GM23248 (cell line): ENCODE results near the gene CISD2. TPM values are rescaled to one million over a fixed set of nuclear protein-coding genes. Genes with fewer than 3 reads are reported as not detected.
"Not testable (repeated sequence)": the region's sequence is repeated elsewhere in the genome, so short reads cannot be mapped to it uniquely, and the experiment has no call there.

Experiments used
- DNase-seq: peaks from one replicate; pipeline ENCODE4 v3.0.0-alpha.2; 2015
- H2AFZ ChIP-seq: fragments of 200-600 bp; sonication (generic); 2 replicates; pipeline ENCODE4 v1.6.1; 2016; ENCODE audit warnings: antibody characterized with exemption
- H3F3A ChIP-seq: fragments of 200-600 bp; sonication (generic); 2 replicates; pipeline ENCODE4 v1.6.1; 2016; ENCODE audit warnings: mild to moderate bottlenecking, antibody characterized with exemption, mixed run types; ENCODE audit not compliant: insufficient read depth
- H3K27ac ChIP-seq: fragments of 200-600 bp; sonication (generic); 2 replicates; pipeline ENCODE4 v1.5.1; 2016; ENCODE audit warnings: mild to moderate bottlenecking
- H3K27me3 ChIP-seq: fragments of 200-600 bp; sonication (generic); replicated peaks from 2 replicates; pipeline ENCODE4 v1.6.1; 2016; ENCODE audit warnings: mild to moderate bottlenecking; ENCODE audit not compliant: insufficient read depth
- H3K36me3 ChIP-seq: fragments of 200-600 bp; sonication (generic); 2 replicates; pipeline ENCODE4 v1.6.1; 2016; ENCODE audit warnings: low read depth, mild to moderate bottlenecking
- H3K4me1 ChIP-seq: fragments of 200-600 bp; sonication (generic); 2 replicates; pipeline ENCODE4 v1.6.1; 2016; ENCODE audit warnings: mild to moderate bottlenecking; ENCODE audit not compliant: insufficient read depth
- H3K4me2 ChIP-seq: fragments of 200-600 bp; sonication (generic); one replicate; pipeline ENCODE4 v1.6.1; 2016; ENCODE audit warnings: mild to moderate bottlenecking; ENCODE audit not compliant: unreplicated experiment
- H3K4me3 ChIP-seq: fragments of 200-600 bp; sonication (generic); 2 replicates; pipeline ENCODE4 v1.5.1; 2016; ENCODE audit warnings: mild to moderate bottlenecking
- H3K79me2 ChIP-seq: fragments of 200-600 bp; sonication (generic); 2 replicates; pipeline ENCODE4 v1.6.1; 2016; ENCODE audit warnings: mild to moderate bottlenecking; ENCODE audit not compliant: insufficient read depth
- H3K9ac ChIP-seq: fragments of 200-600 bp; sonication (generic); 2 replicates; pipeline ENCODE4 v1.6.1; 2016; ENCODE audit warnings: mild to moderate bottlenecking
- H3K9me2 ChIP-seq: fragments of 200-600 bp; sonication (generic); 2 replicates; pipeline ENCODE4 v1.6.1; 2016; ENCODE audit warnings: mixed run types, mild to moderate bottlenecking, moderate library complexity; ENCODE audit not compliant: insufficient read depth
- H3K9me3 ChIP-seq: fragments of 200-600 bp; sonication (generic); one replicate; pipeline ENCODE4 v1.6.1; 2017; ENCODE audit warnings: low read depth
- H4K20me1 ChIP-seq: fragments of 200-600 bp; sonication (generic); 2 replicates; pipeline ENCODE4 v1.6.0; 2016; ENCODE audit not compliant: insufficient read depth
- EZH2 ChIP-seq: fragments of 200-600 bp; sonication (generic); IDR thresholded peaks from 2 replicates; pipeline ENCODE4 v1.6.1; 2018; ENCODE audit warnings: antibody characterized with exemption, mild to moderate bottlenecking; ENCODE audit not compliant: insufficient read depth, poor library complexity, severe bottlenecking
- EZH2phosphoT487 ChIP-seq: fragments of 200-600 bp; sonication (generic); IDR thresholded peaks from 2 replicates; pipeline ENCODE4 v1.6.1; 2018; ENCODE audit warnings: antibody characterized with exemption, moderate library complexity, mild to moderate bottlenecking, low read depth; ENCODE audit not compliant: insufficient read depth
- WGBS, 2 experiments: methylation state at CpG; one replicate each; pipeline ENCODE4 v1.1.6; 2015 to 2017; ENCODE audit warnings: low lambda C conversion rate in 2 of 2, low coverage in 1 of 2; ENCODE audit errors: missing lambda C conversion rate in 2 of 2; 5-methylcytosine and 5-hydroxymethylcytosine counted together
- in situ Hi-C: fragments of 300-500 bp; cut with MboI; formaldehyde crosslinking; loops from 2 replicates; pipeline ENCODE4 v1.15.0; 2020
- polyA plus RNA-seq: library from polyadenylated mRNA; unstranded; fragments of >200 nt; fragmentation: Nextera tagmentation; extraction: Ambion mirVana; gene quantifications from 2 replicates; pipeline ENCODE4 v1.2.1, GENCODE V29; 2016
- total RNA-seq: library from RNA; depleted of rRNA; stranded (reverse); fragments of >200 nt; shearing (Covaris generic); gene quantifications from 2 replicates; pipeline ENCODE4 v1.2.3, GENCODE V29; 2014

CISD2 gene
- total and polyA plus RNA-seq, 2 experiments from 2014 or later: 40.3 to 69.7 TPM

GRCh38 chr4:102860611-102861324 lies 8.0 kb upstream of the CISD2 start:
- TF ChIP-seq EZH2phosphoT487 (no peak), EZH2 (no peak)
- H3K27ac ChIP-seq: no peak overlapping the region
- no peak overlapping the region for H3K4me2 ChIP-seq
- no peaks in the 10 kb centered on the region for H3F3A ChIP-seq
- H2AFZ ChIP-seq: no peak overlapping the region
- H3K79me2 ChIP-seq: peaks cover 27% of the 10 kb centered on the region
- H3K4me3 ChIP-seq: no peak overlapping the region
- H3K36me3 ChIP-seq: 0 out of 2 replicates have a peak, but pooled peaks cover 5% of the 10 kb centered on the region
- H3K9me2 ChIP-seq: no peaks in the 10 kb centered on the region
- in situ Hi-C loops: no loop called here
- H3K9ac ChIP-seq: no peak overlapping the region
- H4K20me1 ChIP-seq: no peaks in the 10 kb centered on the region
- H3K9me3 ChIP-seq: no peaks in the 10 kb centered on the region
- no peak for DNase-seq
- WGBS, 2 experiments: 98 to 100% methylated on average over 2 of the region's 2 CpGs
- H3K4me1 ChIP-seq: no peaks in the 10 kb centered on the region
- no peaks in the 10 kb centered on the region for H3K27me3 ChIP-seq

GRCh38 chr4:102862016-102862415 lies 6.8 kb upstream of the CISD2 start:
- H3K4me3 ChIP-seq: no peak overlapping the region
- H3K79me2 ChIP-seq: peaks cover 40% of the 10 kb centered on the region
- H2AFZ ChIP-seq: no peak overlapping the region
- H3K27me3 ChIP-seq: no peaks in the 10 kb centered on the region
- H3K4me1 ChIP-seq: no peaks in the 10 kb centered on the region
- in situ Hi-C loops: no loop called here
- 98 to 100% methylated on average over 1 of the region's 1 CpG for WGBS, 2 experiments
- no peaks in the 10 kb centered on the region for H3K9me2 ChIP-seq
- H4K20me1 ChIP-seq: no peaks in the 10 kb centered on the region
- H3F3A ChIP-seq: no peaks in the 10 kb centered on the region
- 0 out of 2 replicates have a peak, but pooled peaks cover 5% of the 10 kb centered on the region for H3K36me3 ChIP-seq
- no peak overlapping the region for H3K27ac ChIP-seq
- no peak overlapping the region for H3K4me2 ChIP-seq
- no peak overlapping the region for H3K9ac ChIP-seq
- TF ChIP-seq EZH2 (no peak), EZH2phosphoT487 (no peak)
- no peaks in the 10 kb centered on the region for H3K9me3 ChIP-seq
- no peak for DNase-seq

GRCh38 chr4:102862747-102863146 lies 6.0 kb upstream of the CISD2 start:
- 90 to 100% methylated on average over 1 of the region's 1 CpG for WGBS, 2 experiments
- H3K9me2 ChIP-seq: no peaks in the 10 kb centered on the region
- H3K9ac ChIP-seq: no peak overlapping the region
- H3K36me3 ChIP-seq: 0 out of 2 replicates have a peak, but pooled peaks cover 5% of the 10 kb centered on the region
- no peaks in the 10 kb centered on the region for H3K9me3 ChIP-seq
- TF ChIP-seq EZH2phosphoT487 (no peak), EZH2 (no peak)
- no peak overlapping the region for H3K4me2 ChIP-seq
- in situ Hi-C loops: no loop called here
- no peak overlapping the region for H3K27ac ChIP-seq
- no peak overlapping the region for H3K4me3 ChIP-seq
- DNase-seq: no peak
- H3K27me3 ChIP-seq: no peaks in the 10 kb centered on the region
- H2AFZ ChIP-seq: no peak overlapping the region
- H3K4me1 ChIP-seq: no peaks in the 10 kb centered on the region
- H3K79me2 ChIP-seq: peaks cover 47% of the 10 kb centered on the region
- H4K20me1 ChIP-seq: no peaks in the 10 kb centered on the region
- H3F3A ChIP-seq: 0 out of 2 replicates have a peak, but pooled peaks cover 7% of the 10 kb centered on the region

GRCh38 chr4:102865327-102865726 lies 3.5 kb upstream of the CISD2 start:
- H3K27me3 ChIP-seq, H2AFZ ChIP-seq, H4K20me1 ChIP-seq, H3K36me3 ChIP-seq, H3K4me1 ChIP-seq, DNase-seq, in situ Hi-C loops, H3K4me3 ChIP-seq, H3K9me2 ChIP-seq, H3K9ac ChIP-seq, H3K9me3 ChIP-seq, H3K27ac ChIP-seq, H3K4me2 ChIP-seq: not testable (repeated sequence)
- peaks cover 60% of the 10 kb centered on the region for H3K79me2 ChIP-seq
- H3F3A ChIP-seq: 0 out of 2 replicates have a peak, but pooled peaks cover 13% of the 10 kb centered on the region
- 96 to 98% methylated on average over 5 of the region's 5 CpGs for WGBS, 2 experiments
